ENCODE data around the gene ENTPD8.

ENTPD8 gene

DNA sequence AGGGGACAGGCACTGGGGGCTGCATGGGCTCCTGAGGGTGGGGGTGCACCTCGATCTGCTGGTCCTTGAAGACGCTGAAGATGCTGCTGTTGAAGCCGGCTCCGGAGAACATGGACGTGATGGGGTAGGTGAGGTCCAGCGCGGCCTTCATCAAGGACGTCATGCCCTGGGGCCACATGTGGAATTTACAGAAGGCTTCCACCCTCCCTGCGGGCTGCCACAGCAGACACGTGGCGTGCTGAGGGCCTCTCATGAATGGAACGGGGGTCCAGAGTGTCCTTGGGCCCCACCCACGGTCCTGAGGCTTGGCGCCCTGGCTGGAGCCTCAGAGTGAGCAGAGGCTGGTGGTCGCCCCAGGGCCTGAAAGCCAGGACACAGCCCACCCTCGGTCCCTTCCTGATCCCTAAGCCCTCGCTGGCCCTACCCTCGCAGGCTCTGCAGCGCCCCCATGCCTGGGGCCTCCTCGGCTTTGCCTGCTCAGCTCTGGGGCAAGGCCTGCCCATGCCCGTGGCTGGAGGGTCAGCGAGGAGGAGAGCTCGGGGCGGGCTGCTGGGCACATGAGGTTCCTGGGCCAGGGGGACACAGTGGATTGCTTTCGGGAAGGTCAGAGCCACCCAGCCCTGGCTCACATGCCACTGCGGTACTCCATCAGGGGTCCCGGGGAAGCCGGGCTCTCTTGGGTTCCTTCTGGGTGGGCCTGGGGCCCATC lies 23.3 kb upstream of the ENTPD8 start:
- DNase-seq (ENCODE audit: low read depth): no peak
- TF ChIP-seq, protein P1, sequence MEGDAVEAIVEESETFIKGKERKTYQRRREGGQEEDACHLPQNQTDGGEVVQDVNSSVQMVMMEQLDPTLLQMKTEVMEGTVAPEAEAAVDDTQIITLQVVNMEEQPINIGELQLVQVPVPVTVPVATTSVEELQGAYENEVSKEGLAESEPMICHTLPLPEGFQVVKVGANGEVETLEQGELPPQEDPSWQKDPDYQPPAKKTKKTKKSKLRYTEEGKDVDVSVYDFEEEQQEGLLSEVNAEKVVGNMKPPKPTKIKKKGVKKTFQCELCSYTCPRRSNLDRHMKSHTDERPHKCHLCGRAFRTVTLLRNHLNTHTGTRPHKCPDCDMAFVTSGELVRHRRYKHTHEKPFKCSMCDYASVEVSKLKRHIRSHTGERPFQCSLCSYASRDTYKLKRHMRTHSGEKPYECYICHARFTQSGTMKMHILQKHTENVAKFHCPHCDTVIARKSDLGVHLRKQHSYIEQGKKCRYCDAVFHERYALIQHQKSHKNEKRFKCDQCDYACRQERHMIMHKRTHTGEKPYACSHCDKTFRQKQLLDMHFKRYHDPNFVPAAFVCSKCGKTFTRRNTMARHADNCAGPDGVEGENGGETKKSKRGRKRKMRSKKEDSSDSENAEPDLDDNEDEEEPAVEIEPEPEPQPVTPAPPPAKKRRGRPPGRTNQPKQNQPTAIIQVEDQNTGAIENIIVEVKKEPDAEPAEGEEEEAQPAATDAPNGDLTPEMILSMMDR (IDR thresholded peaks at IDR 0.05; ENCODE audit: low read length, missing control alignments): no peak
- no peak overlapping the region for H3K4me3 ChIP-seq (replicated peaks; ENCODE audit: low read depth, low read length)

DNA sequence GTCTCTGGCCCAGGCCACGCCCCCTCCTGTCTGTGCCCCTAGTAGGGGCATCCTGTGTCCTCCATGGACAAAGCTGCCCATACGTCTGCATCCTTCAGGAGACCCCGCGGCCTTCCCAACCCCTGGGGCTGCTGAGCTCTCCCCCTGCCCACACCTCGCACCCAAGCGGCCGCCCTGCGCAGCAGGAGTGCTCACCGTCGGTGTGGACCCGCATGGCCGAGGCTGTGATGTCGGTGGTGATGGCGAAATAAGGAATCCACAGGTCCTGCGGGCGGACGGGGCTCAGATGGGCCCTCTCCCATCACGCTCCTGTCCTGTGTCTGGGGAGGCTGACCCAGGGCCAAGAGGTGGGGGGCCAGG lies 22.8 kb upstream of the ENTPD8 start:
- TF ChIP-seq, protein P1 (IDR thresholded peaks at IDR 0.05; ENCODE audit: low read length, missing control alignments): no peak

DNA sequence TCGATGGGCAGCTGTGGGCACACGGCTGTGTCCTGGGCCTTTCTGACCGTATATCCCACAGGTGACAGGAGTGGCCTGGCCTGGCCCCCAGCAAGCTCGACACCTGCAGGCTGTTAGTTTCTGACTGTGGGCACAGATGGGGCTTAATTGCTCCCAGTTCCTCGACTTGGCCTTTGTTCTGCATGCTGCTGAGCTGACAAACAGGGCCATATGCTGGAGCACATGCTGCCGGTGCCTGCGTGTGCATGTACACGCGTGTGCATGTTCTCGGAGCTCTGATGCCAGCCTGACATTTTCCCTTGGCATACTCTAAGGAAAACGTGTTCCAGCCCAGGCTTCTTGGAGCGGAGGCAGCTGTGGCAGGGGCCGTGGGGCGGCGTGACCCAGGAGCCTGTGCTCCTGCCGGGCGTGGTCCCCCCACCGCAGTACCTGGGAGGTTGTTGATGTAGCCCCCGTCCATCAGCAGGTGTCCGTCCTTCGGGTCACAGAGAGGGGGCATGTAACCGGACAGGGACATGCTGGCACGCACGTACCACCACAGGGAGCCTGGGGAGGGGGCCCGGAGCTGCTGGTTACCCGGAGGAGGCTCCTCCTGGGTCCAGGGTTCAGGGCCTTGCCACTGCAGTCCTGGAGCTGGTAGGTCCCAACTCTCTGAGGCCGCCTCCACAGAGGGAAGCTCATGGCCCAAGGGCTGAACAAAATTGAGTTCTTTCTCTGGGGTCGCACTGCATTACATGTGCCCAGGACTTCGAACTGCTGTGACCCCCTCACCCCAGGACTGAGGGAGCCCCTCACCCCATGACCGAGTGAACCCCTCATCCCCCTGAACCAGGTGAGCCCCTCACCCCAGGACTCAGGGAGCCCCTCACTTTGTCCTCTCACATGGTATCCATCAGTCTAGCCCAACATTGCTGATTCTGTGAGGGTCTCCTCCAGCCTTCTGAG lies 22.1 kb upstream of the ENTPD8 start:
- no peak for DNase-seq (ENCODE audit: low read depth)
- H3K4me3 ChIP-seq (replicated peaks; ENCODE audit: low read depth, low read length): no peak overlapping the region
- TF ChIP-seq, protein P1 (IDR thresholded peaks at IDR 0.05; ENCODE audit: low read length, missing control alignments): no peak

More for the DNA sequence above, 22.8 kb upstream of the ENTPD8 start:
- DNase-seq (ENCODE audit: low read depth): no peak
- H3K4me3 ChIP-seq (replicated peaks; ENCODE audit: low read depth, low read length): no peak overlapping the region

DNA sequence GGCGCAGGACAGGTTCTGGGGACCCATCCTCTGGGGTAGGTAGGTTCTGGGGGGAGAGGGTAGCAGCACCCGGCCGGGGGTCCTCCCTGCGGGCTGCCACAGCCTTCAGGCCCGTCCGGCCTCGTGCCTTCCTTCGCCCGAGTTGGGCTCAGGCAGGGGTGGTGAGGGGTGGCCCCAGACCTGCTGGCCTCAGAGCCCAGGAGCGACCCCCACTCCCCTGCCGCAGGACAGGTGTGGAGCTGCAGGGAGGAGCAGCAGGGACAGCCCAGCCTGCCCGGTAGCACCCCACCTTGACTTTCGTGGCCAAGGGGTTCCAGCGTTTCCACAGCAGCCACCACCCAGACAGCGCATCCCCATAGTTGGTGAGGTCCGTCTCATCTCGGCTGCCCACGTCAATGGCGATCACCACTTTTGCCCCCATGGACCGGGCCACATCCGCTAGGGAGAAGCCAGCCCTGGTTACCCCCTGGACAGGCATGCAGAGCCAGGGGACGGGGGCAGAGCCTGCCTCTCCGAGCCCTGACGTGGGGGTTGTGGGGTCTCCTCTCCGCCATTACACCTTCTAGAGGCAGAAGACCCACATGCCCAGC lies 21.3 kb upstream of the ENTPD8 start:
- no peak for DNase-seq (ENCODE audit: low read depth)
- TF ChIP-seq, protein P1 (IDR thresholded peaks at IDR 0.05; ENCODE audit: low read length, missing control alignments): no peak
- no peak overlapping the region for H3K4me3 ChIP-seq (replicated peaks; ENCODE audit: low read depth, low read length)

DNA sequence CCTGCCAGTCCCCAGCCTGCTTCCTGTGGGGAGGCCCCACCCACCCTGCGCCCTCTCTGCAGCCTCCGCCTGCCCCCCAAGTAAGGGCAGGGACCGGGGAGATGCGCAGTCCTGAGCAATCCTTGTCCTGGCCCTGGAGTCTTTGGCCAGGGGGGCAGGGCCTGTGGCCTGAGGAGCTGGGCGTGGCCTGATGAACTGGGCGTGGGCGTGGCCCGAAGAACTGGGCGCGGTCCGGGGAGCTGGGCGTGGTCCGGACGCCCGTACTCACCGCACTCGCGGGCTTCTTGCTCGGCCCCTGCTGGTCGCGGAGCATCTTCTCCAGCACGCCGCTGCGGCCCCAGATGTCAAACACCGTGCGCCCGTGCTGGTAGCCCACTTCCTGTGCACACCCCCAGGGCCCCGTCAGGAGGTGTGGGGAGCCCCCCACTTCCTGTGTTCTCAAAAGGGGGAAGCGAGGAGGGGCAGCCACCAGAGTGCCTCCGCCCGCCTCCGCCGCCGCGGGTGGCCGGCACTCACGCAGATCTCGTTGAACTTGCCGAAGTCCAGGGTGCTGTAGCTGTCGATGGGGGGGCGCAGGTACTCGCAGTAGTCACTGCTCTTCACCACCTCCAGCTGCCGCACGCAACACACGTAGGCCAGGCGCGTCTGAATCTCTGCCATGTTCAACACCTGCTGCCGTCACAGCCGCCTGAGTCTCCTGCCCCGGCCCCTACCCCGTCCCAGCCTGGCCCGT lies 20.7 kb upstream of the ENTPD8 start:
- TF ChIP-seq, protein P1 (IDR thresholded peaks at IDR 0.05; ENCODE audit: low read length, missing control alignments): no peak
- peak; percentile 35 for DNase-seq (ENCODE audit: low read depth)
- H3K4me3 ChIP-seq (replicated peaks; ENCODE audit: low read depth, low read length): no peak overlapping the region

DNA sequence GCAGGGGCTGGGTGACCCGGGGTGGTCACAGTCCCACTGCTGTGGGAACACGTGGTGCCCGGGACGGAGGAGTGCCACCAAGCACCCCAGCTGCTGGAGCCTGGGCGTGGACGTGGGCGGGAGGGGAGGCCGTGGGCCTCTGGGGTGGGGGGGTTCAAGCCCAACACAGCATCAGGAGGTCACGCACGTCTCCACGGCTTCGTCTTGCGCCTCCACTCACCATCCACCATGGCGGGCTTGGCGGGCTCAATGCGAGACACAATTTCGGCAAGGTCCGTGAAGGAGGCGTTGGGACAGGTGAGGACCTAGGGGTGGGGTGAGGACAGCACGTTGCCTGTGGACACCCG lies 20.1 kb upstream of the ENTPD8 start:
- H3K4me3 ChIP-seq (replicated peaks; ENCODE audit: low read depth, low read length): no peak overlapping the region
- DNase-seq (ENCODE audit: low read depth): no peak

More for the DNA sequence above, 20.1 kb upstream of the ENTPD8 start:
- TF ChIP-seq, protein P1 (IDR thresholded peaks at IDR 0.05; ENCODE audit: low read length, missing control alignments): no peak

All from fibroblast of pulmonary artery (primary cell).